ENCODE data around the gene ASNSD1. TPM values are rescaled to one million over a fixed set of nuclear protein-coding genes. Genes with fewer than 3 reads are reported as not detected.

The ASNSD1 gene
- total and polyA plus RNA-seq, 2 donors (not counting 1 experiment from before 2014, with no cell fraction given), result 13.0 to 29.8 TPM

GRCh38 chr2:189696223-189696622 lies 35.0 kb downstream of the ASNSD1 start:
- no peak for DNase-seq
- peaks cover 2% of the 10 kb centered on the region for H3K4me1 Mint-ChIP-seq
- TF ChIP-seq EZH2 (IDR thresholded peaks at IDR 0.05; ENCODE audit: borderline replicate concordance, insufficient read depth, low read depth, low read length, poor library complexity, severe bottlenecking) (no peak), CTCF (IDR thresholded peaks at IDR 0.05) (no peak)
- Histone ChIP-seq H3K27ac (ENCODE audit: low read length in 2 of 2) (no peak overlapping the region), H3K9me3 (ENCODE audit: control extremely low read depth in 1 of 3, control insufficient read depth in 2 of 3, insufficient read depth in 1 of 3, low read length in 2 of 3) (no peaks in the 10 kb centered on the region), H3K9ac (ENCODE audit: low read length) (no peak overlapping the region), H3K4me1 (ENCODE audit: control insufficient read depth in 2 of 2, insufficient read depth in 2 of 2, low read length in 2 of 2) (peaks cover 0 to 4% of the 10 kb centered on the region in 2 donors), H4K20me1 (ENCODE audit: control insufficient read depth, insufficient read depth, low read length, poor library complexity, severe bottlenecking) (no peaks in the 10 kb centered on the region), H2AFZ (ENCODE audit: insufficient read depth, low read depth, low read length, poor library complexity, severe bottlenecking) (no peak overlapping the region), H3K36me3 (replicated peaks in 1 of 2; ENCODE audit: control extremely low read depth in 1 of 2, control insufficient read depth in 1 of 2, extremely low read depth in 1 of 2, insufficient read depth in 2 of 2, low read length in 1 of 2) (peaks cover 0 to 4% of the 10 kb centered on the region in 2 experiments), H3K4me3 (ENCODE audit: control extremely low read depth in 1 of 5, extremely low read depth in 1 of 5, insufficient read depth in 1 of 5, low read depth in 2 of 5, low read length in 4 of 5) (no peak overlapping the region), H3K27me3 (replicated peaks in 1 of 4; ENCODE audit: control extremely low read depth in 1 of 4, control insufficient read depth in 3 of 4, insufficient read depth in 4 of 4, low read length in 3 of 4) (no peaks in the 10 kb centered on the region), H3K79me2 (ENCODE audit: control insufficient read depth, insufficient read depth, low read length) (no peaks in the 10 kb centered on the region), H3K4me2 (replicated peaks; ENCODE audit: low read depth, low read length, poor library complexity, severe bottlenecking) (no peak overlapping the region)
- no peak for ATAC-seq (ENCODE audit: low read depth)
- H3K27ac Mint-ChIP-seq, result no peak overlapping the region
- intact Hi-C loops (cut with micrococcal nuclease), result no loop called here
- POLR2A ChIA-PET, result no interaction called here
- CTCF ChIA-PET, result interaction anchor here (1.2 to 5.8 kb wide), 4 partner anchors 16 to 256 kb away, joined by 3 to 74 read pairs (median 36); partner anchors contain the start of genes ANKAR and ASNSD1
- H3K9me3 Mint-ChIP-seq (ENCODE audit: insufficient read depth), result no peaks in the 10 kb centered on the region
- H3K27me3 Mint-ChIP-seq, result no peaks in the 10 kb centered on the region
- WGBS (ENCODE audit: insufficient coverage), result no CpG with 5 or more reads among the region's 3 CpGs
- no peak overlapping the region for H3K4me3 Mint-ChIP-seq

GRCh38 chr2:189698020-189698887 lies 37.0 kb downstream of the ASNSD1 start:
- Histone ChIP-seq H3K4me1 (ENCODE audit: control insufficient read depth in 2 of 2, insufficient read depth in 2 of 2, low read length in 2 of 2) (peaks cover 0 to 4% of the 10 kb centered on the region in 2 donors), H3K4me2 (replicated peaks; ENCODE audit: low read depth, low read length, poor library complexity, severe bottlenecking) (peak overlapping the region; percentile 11), H3K27ac (ENCODE audit: low read length in 2 of 2) (no peak overlapping the region), H3K79me2 (ENCODE audit: control insufficient read depth, insufficient read depth, low read length) (no peaks in the 10 kb centered on the region), H3K27me3 (replicated peaks in 1 of 4; ENCODE audit: control extremely low read depth in 1 of 4, control insufficient read depth in 3 of 4, insufficient read depth in 4 of 4, low read length in 3 of 4) (no peaks in the 10 kb centered on the region), H3K36me3 (replicated peaks in 1 of 2; ENCODE audit: control extremely low read depth in 1 of 2, control insufficient read depth in 1 of 2, extremely low read depth in 1 of 2, insufficient read depth in 2 of 2, low read length in 1 of 2) (peaks cover 0 to under 1% of the 10 kb centered on the region in 2 experiments), H3K4me3 (ENCODE audit: control extremely low read depth in 1 of 5, extremely low read depth in 1 of 5, insufficient read depth in 1 of 5, low read depth in 2 of 5, low read length in 4 of 5) (no peak overlapping the region), H3K9ac (ENCODE audit: low read length) (no peak overlapping the region), H3K9me3 (ENCODE audit: control extremely low read depth in 1 of 3, control insufficient read depth in 2 of 3, insufficient read depth in 1 of 3, low read length in 2 of 3) (no peaks in the 10 kb centered on the region), H4K20me1 (ENCODE audit: control insufficient read depth, insufficient read depth, low read length, poor library complexity, severe bottlenecking) (no peaks in the 10 kb centered on the region), H2AFZ (ENCODE audit: insufficient read depth, low read depth, low read length, poor library complexity, severe bottlenecking) (peak overlapping the region; percentile 40)
- Mint-ChIP-seq H3K27ac (peak overlapping the region; percentile 5), H3K9me3 (ENCODE audit: insufficient read depth) (no peaks in the 10 kb centered on the region), H3K4me3 (no peak overlapping the region), H3K4me1 (peaks cover 2% of the 10 kb centered on the region), H3K27me3 (no peaks in the 10 kb centered on the region)
- POLR2A ChIA-PET, result no interaction called here
- ATAC-seq (ENCODE audit: low read depth) (peak; percentile 57), DNase-seq (peak; percentile 70)
- TF ChIP-seq EZH2 (IDR thresholded peaks at IDR 0.05; ENCODE audit: borderline replicate concordance, insufficient read depth, low read depth, low read length, poor library complexity, severe bottlenecking) (no peak), CTCF (IDR thresholded peaks at IDR 0.05) (peak; percentile 82)
- intact Hi-C loops (cut with micrococcal nuclease), result loop anchor here (1.0 kb wide), 2 partner anchors 24 to 37 kb away; partner anchors contain the start of genes ANKAR and ASNSD1
- 67% methylated on average over 1 of the region's 6 CpGs for WGBS (ENCODE audit: insufficient coverage)
- CTCF ChIA-PET, result interaction anchor here (0.7 to 3.8 kb wide), 14 partner anchors 10 to 373 kb away, joined by 3 to 62 read pairs (median 4); partner anchors contain the start of genes ANKAR, ASNSD1 and OSGEPL1

Data from B cell (primary cell).